ENCODE measurements around the gene ZNF575. TPM values are rescaled to one million over a fixed set of nuclear protein-coding genes. Genes with fewer than 3 reads are reported as not detected.
"Not testable (repeated sequence)": the region's sequence is repeated elsewhere in the genome, so short reads cannot be mapped to it uniquely, and the experiment has no call there.

ZNF575 gene
- total RNA-seq, 1 donor from 2014 or later = 0.72 TPM

DNA sequence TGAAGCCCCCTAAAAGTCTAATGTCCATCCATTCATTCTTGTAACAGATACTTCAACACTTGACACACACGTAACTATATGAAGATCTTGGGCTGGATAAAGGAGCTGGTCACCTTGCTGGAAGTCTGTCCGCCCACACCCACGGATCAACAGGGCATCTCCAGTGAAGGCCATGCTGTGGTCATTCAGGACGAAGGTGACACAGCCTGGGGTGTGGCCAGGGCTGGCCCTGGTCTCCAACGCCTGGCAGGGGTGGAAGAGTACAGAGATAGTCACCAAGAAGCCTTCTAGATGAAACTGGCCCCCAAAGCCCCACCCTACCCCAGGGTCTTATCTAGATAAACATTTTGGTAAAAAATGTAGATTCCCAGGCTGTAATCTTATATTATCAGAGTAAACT lies 21.7 kb upstream of the ZNF575 start:
- peak; percentile 35 for ATAC-seq

GRCh38 chr19:43512399-43512798 lies 20.6 kb upstream of the ZNF575 start:
- ATAC-seq = not testable (repeated sequence)

GRCh38 chr19:43518051-43518450 lies 14.9 kb upstream of the ZNF575 start:
- peak; percentile 60 for ATAC-seq

GRCh38 chr19:43519436-43520088 lies 13.4 kb upstream of the ZNF575 start:
- peak; percentile 92 for ATAC-seq

DNA sequence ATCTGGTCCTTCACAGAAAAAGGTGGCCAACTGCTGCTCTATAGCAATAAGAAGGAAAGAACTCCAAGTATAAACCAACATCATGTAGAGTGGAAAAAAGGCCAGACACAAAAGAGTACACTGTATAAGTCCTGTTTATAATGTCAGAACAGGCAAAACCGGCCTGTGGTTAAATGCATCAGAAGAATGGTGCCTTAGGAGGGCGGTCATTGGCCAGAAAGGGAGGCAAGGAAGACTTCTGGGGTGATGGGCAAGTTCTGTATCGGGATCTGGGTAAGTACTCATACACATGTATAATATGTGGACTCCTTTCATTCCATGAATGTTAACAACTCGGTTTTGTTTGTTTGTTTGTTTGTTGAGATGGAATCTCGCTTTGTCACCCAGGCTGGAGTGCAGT lies 10.1 kb upstream of the ZNF575 start:
- ATAC-seq = no peak

DNA sequence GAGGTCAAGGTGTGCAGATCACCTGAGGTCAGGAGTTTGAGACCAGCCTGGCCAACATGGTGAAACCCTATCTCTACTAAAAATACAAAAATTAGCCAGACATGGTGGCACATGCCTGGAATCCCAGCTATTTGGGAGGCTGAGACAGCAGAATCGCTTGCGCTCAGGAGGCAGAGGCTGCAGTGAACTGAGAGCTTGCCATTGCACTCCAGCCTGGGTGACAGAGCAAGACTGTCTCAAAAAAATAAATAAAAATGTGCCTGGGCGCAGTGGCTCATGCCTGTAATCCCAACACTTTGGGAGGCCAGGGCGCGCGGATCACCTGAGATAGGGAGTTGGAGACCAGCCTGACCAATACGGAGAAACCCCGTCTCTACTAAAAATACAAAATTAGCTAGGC lies 9.3 kb upstream of the ZNF575 start:
- not testable (repeated sequence) for ATAC-seq

- ATAC-seq = peak; percentile 73
Measured at GRCh38 chr19:43524922-43525835, 7.8 kb upstream of the ZNF575 start.

DNA sequence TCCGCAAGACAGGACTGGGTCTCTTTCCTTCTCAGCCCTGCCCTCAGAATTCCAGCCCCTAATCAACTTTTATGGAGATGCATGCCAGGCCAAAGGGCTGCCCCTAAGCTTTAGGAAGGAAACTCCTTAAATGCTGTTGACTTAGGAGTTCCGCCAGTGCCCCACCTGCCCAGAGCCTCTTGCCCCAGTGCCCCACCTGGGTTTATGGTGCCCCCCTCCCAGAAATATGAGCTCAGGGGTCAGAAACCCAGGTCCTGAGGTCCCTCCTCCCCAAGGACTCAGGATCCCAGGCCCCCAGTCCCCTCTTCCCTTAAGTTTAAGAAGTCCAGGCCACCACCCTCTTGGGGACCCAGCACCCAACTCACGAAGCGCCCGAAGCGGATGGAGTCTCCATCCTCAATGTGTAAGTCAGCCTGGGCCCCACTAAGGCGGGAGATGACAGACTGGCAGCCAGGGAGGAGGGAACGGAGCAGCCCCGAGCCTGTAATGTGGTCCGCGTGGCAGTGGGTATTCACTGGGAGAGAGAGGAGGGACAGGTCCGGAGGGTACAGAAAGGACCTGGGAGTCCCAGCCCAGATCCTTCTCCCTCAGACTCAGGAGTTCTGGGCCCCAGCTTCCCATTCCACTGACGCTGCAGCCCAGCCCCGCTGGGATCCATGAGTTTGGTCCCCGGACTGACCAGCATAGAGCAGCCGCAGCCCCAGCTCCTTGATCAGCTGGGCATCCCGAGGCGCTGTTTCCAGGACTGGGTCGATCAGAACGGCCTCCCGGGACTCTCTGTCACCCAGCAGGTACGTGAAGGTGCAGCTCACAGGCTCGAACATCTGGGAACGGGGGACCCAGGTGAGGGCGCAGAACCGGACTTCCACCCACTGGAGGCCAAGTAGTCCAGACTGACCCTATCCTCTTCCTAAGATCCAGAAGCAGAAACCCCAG lies 6.9 kb upstream of the ZNF575 start:
- peak; percentile 24 for ATAC-seq

DNA sequence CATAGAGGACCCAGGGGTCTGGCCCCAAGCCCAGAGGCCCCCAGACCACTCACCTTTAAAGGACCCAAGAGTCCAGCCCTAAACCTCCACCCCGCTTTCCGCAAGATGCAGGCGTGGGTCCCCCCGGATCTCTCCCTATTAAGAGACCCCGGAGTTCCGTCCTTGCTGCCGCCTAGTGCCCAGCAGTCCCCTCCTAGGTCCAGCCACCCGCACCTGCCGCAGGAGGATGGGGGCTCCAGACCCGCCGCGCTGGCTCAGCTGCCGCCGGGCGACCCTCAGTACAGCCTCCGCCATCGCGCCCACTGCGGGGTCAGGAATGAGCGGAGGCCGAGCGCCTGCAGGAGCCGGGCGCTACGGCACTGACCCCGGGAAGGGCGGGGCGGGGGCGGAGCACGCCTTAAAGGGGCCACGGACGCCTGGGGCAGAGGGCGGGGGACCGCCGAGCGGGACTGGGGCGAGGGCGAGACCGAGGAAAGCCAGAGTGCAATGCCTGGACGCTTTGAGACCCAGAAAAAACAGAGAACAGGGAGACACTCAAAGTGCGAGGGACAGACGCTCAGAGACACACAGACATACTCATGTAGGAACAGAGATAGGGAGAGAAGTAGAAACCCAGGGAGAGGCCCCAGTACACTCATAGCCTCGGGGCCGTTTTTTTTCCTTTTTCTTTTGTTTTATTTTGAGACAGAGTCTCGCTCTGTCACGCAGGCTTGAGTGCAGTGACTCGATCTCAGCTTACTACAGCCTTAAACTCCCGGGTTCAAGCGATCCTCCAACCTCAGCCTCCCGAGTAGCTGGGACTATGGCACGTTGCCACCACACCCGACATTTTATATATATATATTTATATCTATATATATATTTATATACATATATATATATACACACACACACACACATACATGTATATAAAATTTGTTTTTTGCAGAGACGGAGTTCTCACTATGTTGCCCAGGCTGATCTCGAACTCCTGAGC lies 5.8 kb upstream of the ZNF575 start, which contains the start of gene ETHE1:
Gene ETHE1 (minus strand): TSS at position 318 of the 976 bp plus-strand sequence. CDS start 24 bp downstream, at position 294.
- ATAC-seq = peak; percentile 58

DNA sequence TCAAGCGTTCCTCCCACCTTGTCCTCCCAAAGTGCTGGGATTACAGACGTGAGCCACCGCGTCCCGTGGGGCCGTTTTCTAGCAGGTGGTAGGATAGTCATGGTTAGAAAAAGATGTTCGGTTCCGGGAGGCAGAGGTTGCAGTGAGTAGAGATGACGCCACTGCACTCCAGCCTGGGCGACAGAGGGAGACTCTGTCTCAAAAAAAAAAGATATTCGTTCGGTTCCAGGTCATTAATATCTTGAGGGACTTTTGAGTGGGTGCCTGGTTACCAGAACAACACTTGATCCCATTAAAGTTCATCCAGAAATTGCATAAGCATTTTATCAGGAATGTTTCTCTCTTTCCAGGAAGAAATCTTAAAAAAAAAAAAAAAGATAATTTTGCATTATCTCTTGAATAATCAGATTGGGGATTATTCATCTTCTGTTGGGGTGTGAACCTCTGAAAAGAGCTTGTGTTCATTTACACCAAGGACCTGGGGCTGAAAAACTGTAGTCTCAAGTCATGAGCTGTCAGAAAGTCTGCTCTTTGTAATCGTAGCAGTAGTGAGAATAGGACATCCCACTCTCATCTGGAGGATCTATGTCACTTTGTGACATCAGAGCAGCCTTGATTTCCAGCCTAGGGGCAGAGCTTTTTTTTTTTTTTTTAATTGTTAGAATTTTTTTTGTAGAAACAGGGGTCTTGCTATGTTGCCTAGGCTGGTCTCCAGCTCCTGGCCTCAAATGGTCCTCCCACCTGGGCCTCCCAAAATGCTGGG lies 4.9 kb upstream of the ZNF575 start:
- ATAC-seq = no peak

GRCh38 chr19:43532571-43532961 lies 422 bp upstream of the ZNF575 start:
- ATAC-seq = peak; percentile 10

- peak; percentile 85 for ATAC-seq
Measured at GRCh38 chr19:43533546-43534304, 737 bp downstream of the ZNF575 start.

DNA sequence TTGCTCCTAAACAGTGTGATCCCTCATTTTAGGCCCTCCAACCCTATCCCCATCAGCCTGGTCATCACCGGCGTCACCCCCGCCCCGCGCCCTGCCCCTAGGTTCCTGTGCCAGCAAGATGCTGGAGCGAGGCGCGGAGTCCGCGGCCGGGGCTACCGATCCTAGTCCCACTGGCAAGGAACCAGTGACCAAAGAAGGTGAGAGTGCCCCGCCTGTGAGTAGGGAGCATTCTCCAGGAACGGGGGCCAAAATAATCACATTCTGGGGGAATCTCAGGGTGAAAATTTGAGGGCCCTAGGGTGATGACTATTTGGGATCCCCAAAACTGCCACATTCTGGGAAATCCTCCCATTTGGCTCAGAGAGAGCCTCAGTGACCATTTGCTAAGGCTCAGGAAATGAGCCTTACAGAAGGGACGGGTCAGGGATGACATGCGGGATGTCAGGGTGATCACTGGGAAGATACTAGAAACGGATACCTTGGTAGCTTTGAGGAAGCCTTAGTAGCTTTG lies 1.4 kb downstream of the ZNF575 start:
- ATAC-seq = no peak

GRCh38 chr19:43534816-43535761 lies 2.1 kb downstream of the ZNF575 start:
- no peak for ATAC-seq

GRCh38 chr19:43538922-43539321 lies 5.9 kb downstream of the ZNF575 start:
- ATAC-seq = no peak

- no peak for ATAC-seq
Measured at GRCh38 chr19:43540381-43540780, 7.4 kb downstream of the ZNF575 start.

GRCh38 chr19:43541920-43542650 lies 9.1 kb downstream of the ZNF575 start:
- no peak for ATAC-seq

DNA sequence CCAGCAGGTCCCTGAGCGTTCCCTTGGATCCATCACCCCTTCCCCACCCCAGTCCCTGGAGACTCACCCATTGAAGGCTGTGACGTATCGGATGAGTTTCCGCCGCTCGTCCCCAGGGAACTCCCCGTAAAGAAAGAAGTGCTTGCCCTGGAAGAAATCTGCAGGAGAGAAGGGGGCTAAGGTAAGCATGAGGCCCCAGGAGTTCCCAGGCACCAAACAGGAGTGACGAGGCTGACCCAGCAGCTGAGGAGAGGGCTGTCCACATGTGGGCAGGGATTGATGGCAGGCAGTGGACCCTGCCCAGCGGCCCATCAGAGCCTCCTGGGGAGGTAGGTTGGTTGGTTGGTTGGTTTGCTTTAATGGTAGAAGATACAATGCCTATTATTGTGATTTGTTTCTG lies 11.1 kb downstream of the ZNF575 start:
- ATAC-seq = no peak

Data from esophagus mucosa (tissue), 1 donor.